HepG2 (cell line): Measurements from ENCODE around the gene SECTM1. TPM values are rescaled to one million over a fixed set of nuclear protein-coding genes. Genes with fewer than 3 reads are reported as not detected.

Source experiments
- BRF2 ChIP-seq: sonication (generic); formaldehyde crosslinking; IDR thresholded peaks from 2 replicates; pipeline ENCODE4 v1.8.1; 2022; ENCODE audit warnings: mild to moderate bottlenecking, missing genetic modification reagents
- GLMP ChIP-seq: sonication (generic); formaldehyde crosslinking; IDR thresholded peaks from 2 replicates; pipeline ENCODE4 v1.9.0; 2021; ENCODE audit warnings: missing genetic modification reagents, mild to moderate bottlenecking, borderline replicate concordance
- KDM5B ChIP-seq: sonication (generic); formaldehyde crosslinking; IDR thresholded peaks from 2 replicates; pipeline ENCODE4 v1.4.0; 2020; ENCODE audit warnings: missing genetic modification reagents, mild to moderate bottlenecking, borderline replicate concordance
- PATZ1 ChIP-seq: sonication (generic); formaldehyde crosslinking; IDR thresholded peaks from 2 replicates; pipeline ENCODE4 v1.4.0; 2020; ENCODE audit warnings: missing genetic modification reagents
- RBAK ChIP-seq: sonication (generic); formaldehyde crosslinking; IDR thresholded peaks from 2 replicates; pipeline ENCODE4 v1.5.1; 2020; ENCODE audit warnings: mild to moderate bottlenecking, missing genetic modification reagents
- ZFX ChIP-seq: sonication (generic); formaldehyde crosslinking; IDR thresholded peaks from 2 replicates; pipeline ENCODE4 v1.4.0; 2020; ENCODE audit warnings: mild to moderate bottlenecking, low read depth, missing genetic modification reagents, moderate library complexity
- ZFYVE20 ChIP-seq: sonication (generic); formaldehyde crosslinking; IDR thresholded peaks from 2 replicates; pipeline ENCODE4 v1.8.0; 2023; ENCODE audit warnings: low read depth, mild to moderate bottlenecking, moderate library complexity, missing genetic modification reagents, borderline replicate concordance
- ZNF546 ChIP-seq: sonication (generic); formaldehyde crosslinking; conservative IDR thresholded peaks from 2 replicates; pipeline ENCODE4 v1.8.1; 2023; ENCODE audit warnings: mild to moderate bottlenecking, missing genetic modification reagents
- polyA plus RNA-seq, 8 experiments: library from polyadenylated mRNA; depleted of rRNA in 3 of 8; stranded (reverse) in 7 of 8; unstranded in 1 of 8; fragments of >200 nt; fragmentation: Illumina TruSeq in 4 of 8; extraction: Trizol in 4 of 8; gene quantifications; 2 replicates each; pipeline versions ENCODE4 v1.2.1 to v1.2.3, GENCODE V29; 2011 to 2016; ENCODE audit warnings: low read depth in 4 of 8, missing spikeins in 1 of 8, mixed read lengths in 1 of 8; ENCODE audit not compliant: insufficient read depth in 1 of 8
- total RNA-seq, 5 experiments: library from RNA; depleted of rRNA; stranded (reverse); fragments of >200 nt; fragmentation: Illumina TruSeq; extraction: Trizol; gene quantifications; 2 replicates each; pipeline ENCODE4 v1.2.3, GENCODE V29; 2016; ENCODE audit warnings: low read depth in 1 of 5

The SECTM1 gene
- total and polyA plus RNA-seq, 2 of the 13 experiments (the other 11 are each of a cell fraction or from before 2014, with no cell fraction given), result 3.5 to 5.3 TPM

DNA sequence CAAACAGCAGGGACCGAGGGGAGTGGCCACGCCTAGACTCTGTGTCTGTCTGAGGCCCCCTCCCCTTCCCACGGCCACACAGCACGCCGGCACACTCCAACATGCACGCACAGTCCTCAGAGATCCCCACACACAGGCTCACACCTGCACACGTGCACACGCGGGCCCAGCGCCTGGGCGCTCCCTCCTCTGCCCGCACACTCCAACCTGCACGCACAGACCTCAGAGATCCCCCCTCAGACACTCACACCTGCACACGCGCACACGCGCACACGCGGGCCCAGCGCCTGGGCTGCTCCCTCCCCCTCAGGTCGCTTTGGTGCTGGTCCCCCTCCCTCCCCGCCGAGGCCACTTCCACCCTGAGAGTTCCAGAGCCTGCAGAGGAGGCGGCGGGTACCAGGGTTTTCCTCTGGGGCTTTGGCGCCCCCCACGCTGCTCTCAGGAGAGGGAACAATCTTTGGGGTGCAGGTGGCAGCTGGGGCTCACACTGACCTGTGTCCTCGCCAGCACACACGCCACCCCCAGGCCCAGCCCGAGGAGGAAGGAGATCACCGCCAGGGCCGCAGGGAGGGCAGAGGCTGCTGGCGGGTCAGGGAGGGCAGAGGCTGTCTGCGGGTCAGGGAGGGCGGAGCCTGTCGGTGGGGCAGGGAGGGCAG lies 17.7 kb downstream of the SECTM1 start (continued):
- TF ChIP-seq GLMP (CRISPR knock-in tag), result no peak
- peak; percentile 60 for TF ChIP-seq ZFX
- 0 out of 2 replicates have a peak, but pooled peaks have one; percentile 30 for TF ChIP-seq PATZ1 (CRISPR knock-in tag)
- TF ChIP-seq KDM5B (CRISPR knock-in tag), result peak; percentile 32; the same call in 1 of the 2 replicates
- no peak for TF ChIP-seq BRF2
- no peak for TF ChIP-seq ZFYVE20
- no peak for TF ChIP-seq RBAK (CRISPR knock-in tag)
- no peak for TF ChIP-seq ZNF546
